Prostate gland (tissue), 2 donors: Measurements from ENCODE around the gene FHL3. TPM values are rescaled to one million over a fixed set of nuclear protein-coding genes. Genes with fewer than 3 reads are reported as not detected.

Source experiments
- DNase-seq: peaks from one replicate; pipeline ENCODE4 v3.0.0-alpha.2; 2019; ENCODE audit warnings: low spot score
- H3K27ac ChIP-seq, 2 donors: fragments of 200-600 bp; sonication (generic); 2 replicates each; pipeline ENCODE4 v1.5.1; 2017 to 2019
- H3K27me3 ChIP-seq: fragments of 200-600 bp; sonication (generic); replicated peaks from 2 replicates; pipeline ENCODE4 v1.5.1; 2019; ENCODE audit not compliant: insufficient read depth
- H3K36me3 ChIP-seq, 2 donors: fragments of 200-600 bp; sonication (generic); 1 replicate in 1 of 2; 2 replicates in 1 of 2; pipeline versions ENCODE4 v1.5.1 to v1.8.1; 2017 to 2019
- H3K4me1 ChIP-seq: fragments of 200-600 bp; sonication (generic); replicated peaks from 2 replicates; pipeline ENCODE4 v1.5.1; 2019
- H3K4me3 ChIP-seq, 2 donors: fragments of 200-600 bp; sonication (generic); 2 replicates each; pipeline ENCODE4 v1.5.1; 2017 to 2019
- H3K9me3 ChIP-seq: fragments of 200-600 bp; sonication (generic); 2 replicates; pipeline ENCODE4 v1.5.1; 2017
- CTCF ChIP-seq, 4 experiments: fragments of 200-600 bp in 2 of 4; fragments of 450-650 bp in 2 of 4; sonication (generic) in 2 of 4; IDR thresholded peaks; 1 replicate in 3 of 4; 2 replicates in 1 of 4; pipeline ENCODE4 v1.5.1; 2016 to 2019; ENCODE audit warnings: antibody characterized with exemption in 4 of 4, mild to moderate bottlenecking in 2 of 4, moderate library complexity in 2 of 4
- POLR2A ChIP-seq: fragments of 450-650 bp; IDR thresholded peaks from one replicate; pipeline ENCODE4 v1.6.1; 2016; ENCODE audit warnings: antibody characterized with exemption, mild to moderate bottlenecking
- POLR2AphosphoS5 ChIP-seq: sonication (generic); formaldehyde crosslinking; IDR thresholded peaks from one replicate; pipeline ENCODE4 v1.6.1; 2017; ENCODE audit warnings: antibody characterized with exemption
- WGBS: methylation state at CpG from one replicate; pipeline ENCODE4 v1.1.5; 2018; 5-methylcytosine and 5-hydroxymethylcytosine counted together
- intact Hi-C: fragments of 100-400 bp; cut with DNase I; formaldehyde crosslinking; loops from one replicate; pipeline ENCODE4 v1.14.2; 2022
- total RNA-seq, 2 donors: library from RNA; depleted of rRNA; stranded (reverse); fragments of >200 nt; gene quantifications; one replicate each; pipeline ENCODE4 v1.1.0, GENCODE V29; 2016

Gene FHL3
- total RNA-seq, 2 donors from 2014 or later = 14.2 to 40.6 TPM

GRCh38 chr1:38018864-38019343 is 13.6 kb upstream of the FHL3 start:
- H3K36me3 ChIP-seq = peaks cover 4 to 8% of the 10 kb centered on the region in 2 donors
- intact Hi-C loops = no loop called here
- H3K27ac ChIP-seq = no peak overlapping the region
- H3K4me3 ChIP-seq = no peak overlapping the region
- H3K27me3 ChIP-seq = no peaks in the 10 kb centered on the region
- 71% methylated on average over 6 of the region's 6 CpGs for WGBS
- no peak for DNase-seq
- H3K9me3 ChIP-seq = no peaks in the 10 kb centered on the region
- peaks cover 2% of the 10 kb centered on the region for H3K4me1 ChIP-seq
- peak in 3 of 4 experiments; percentile 18 to 44 (median 42) for TF ChIP-seq CTCF (IDR thresholded peaks at IDR 0.05)
- no peak for TF ChIP-seq POLR2AphosphoS5

- TF ChIP-seq CTCF (IDR thresholded peaks at IDR 0.05) = no peak
- TF ChIP-seq POLR2AphosphoS5 = peak; percentile 49
- no peaks in the 10 kb centered on the region for H3K9me3 ChIP-seq
- 58% methylated on average over 6 of the region's 6 CpGs for WGBS
- H3K27me3 ChIP-seq = no peaks in the 10 kb centered on the region
- H3K4me1 ChIP-seq = peaks cover 11% of the 10 kb centered on the region
- no peak overlapping the region for H3K4me3 ChIP-seq
- DNase-seq = no peak
- H3K27ac ChIP-seq = no peak overlapping the region
- peaks cover 4 to 5% of the 10 kb centered on the region in 2 donors for H3K36me3 ChIP-seq
- intact Hi-C loops = no loop called here
Observed at GRCh38 chr1:38015978-38016725, 10.8 kb upstream of the FHL3 start.

GRCh38 chr1:38014724-38015424 is 9.6 kb upstream of the FHL3 start:
- Histone ChIP-seq H3K4me3 (no peak overlapping the region), H3K27me3 (no peaks in the 10 kb centered on the region), H3K4me1 (peaks cover 11% of the 10 kb centered on the region), H3K27ac (peak overlapping the region in 1 of 2 donors; percentile 34), H3K36me3 (peaks cover 1 to 5% of the 10 kb centered on the region in 2 donors), H3K9me3 (no peaks in the 10 kb centered on the region)
- TF ChIP-seq POLR2A = no peak
- no peak for TF ChIP-seq CTCF (IDR thresholded peaks at IDR 0.05)
- TF ChIP-seq POLR2AphosphoS5 = no peak
- intact Hi-C loops = no loop called here
- no peak for DNase-seq
- 88% methylated on average over 11 of the region's 11 CpGs for WGBS

GRCh38 chr1:38014171-38014570 is 8.9 kb upstream of the FHL3 start:
- H3K4me3 ChIP-seq = no peak overlapping the region
- H3K27ac ChIP-seq = no peak overlapping the region
- peaks cover 11% of the 10 kb centered on the region for H3K4me1 ChIP-seq
- no peak for TF ChIP-seq POLR2AphosphoS5
- TF ChIP-seq POLR2A = no peak
- no peak for TF ChIP-seq CTCF (IDR thresholded peaks at IDR 0.05)
- no peaks in the 10 kb centered on the region for H3K9me3 ChIP-seq
- H3K27me3 ChIP-seq = no peaks in the 10 kb centered on the region
- no peak for DNase-seq
- WGBS = 56% methylated on average over 4 of the region's 4 CpGs
- H3K36me3 ChIP-seq = peaks cover 0 to 5% of the 10 kb centered on the region in 2 donors
- intact Hi-C loops = no loop called here
